Calu3 (cell line): ENCODE results near the gene IL20. TPM values are rescaled to one million over a fixed set of nuclear protein-coding genes. Genes with fewer than 3 reads are reported as not detected.

Experiments
- BruUV-seq: library from RNA; stranded (reverse); fragments of 400-500 nt; replicated peaks from 2 replicates; lab custom pipeline; 2021; lab: Mats Ljungman, UMichigan
- CTCF ChIA-PET: fragments of 300-600 bp; sonication (Branson Sonifier 250); formaldehyde crosslinking; loops from one replicate; lab custom pipeline; 2022; ENCODE audit warnings: antibody characterized with exemption; lab: Charles Lee
- DNase-seq: peaks from one replicate; pipeline ENCODE4 v3.0.0; 2022
- H3K27ac Mint-ChIP-seq: one replicate; pipeline ENCODE4 v1.8.0; 2022; ENCODE audit warnings: mixed read lengths; ENCODE audit not compliant: unreplicated experiment
- H3K27me3 Mint-ChIP-seq: one replicate; pipeline ENCODE4 v1.8.0; 2022; ENCODE audit warnings: mixed read lengths; ENCODE audit not compliant: unreplicated experiment
- H3K36me3 Mint-ChIP-seq: one replicate; pipeline ENCODE4 v1.8.0; 2022; ENCODE audit warnings: mild to moderate bottlenecking, moderate library complexity, mixed read lengths; ENCODE audit not compliant: insufficient read depth, unreplicated experiment
- H3K4me1 Mint-ChIP-seq: one replicate; pipeline ENCODE4 v1.8.0; 2022; ENCODE audit warnings: mild to moderate bottlenecking, low read depth, mixed read lengths; ENCODE audit not compliant: unreplicated experiment
- H3K4me3 Mint-ChIP-seq: one replicate; pipeline ENCODE4 v1.8.0; 2022; ENCODE audit warnings: mild to moderate bottlenecking, low read depth, moderate library complexity, mixed read lengths; ENCODE audit not compliant: unreplicated experiment
- H3K9me3 Mint-ChIP-seq: one replicate; pipeline ENCODE4 v1.8.0; 2022; ENCODE audit warnings: low read depth, mixed read lengths; ENCODE audit not compliant: unreplicated experiment
- CTCF ChIP-seq: fragments of 200-600 bp; IDR thresholded peaks from one replicate; pipeline ENCODE4 v1.8.0; 2022; ENCODE audit warnings: antibody characterized with exemption; ENCODE audit not compliant: unreplicated experiment
- intact Hi-C: fragments of 100-400 bp; cut with micrococcal nuclease; formaldehyde crosslinking; loops from one replicate; pipeline ENCODE4 v1.10.0; 2022; ENCODE audit not compliant: unreplicated experiment
- total RNA-seq: library from RNA; stranded (reverse); gene quantifications from 2 replicates; pipeline ENCODE4 v1.2.3, GENCODE V29; 2022

Gene IL20
- total RNA-seq, 1 experiment from 2014 or later, result not detected

- Mint-ChIP-seq H3K4me3 (no peak overlapping the region), H3K27ac (no peak overlapping the region), H3K4me1 (no peaks in the 10 kb centered on the region), H3K9me3 (no peaks in the 10 kb centered on the region), H3K27me3 (peaks cover 97% of the 10 kb centered on the region), H3K36me3 (no peaks in the 10 kb centered on the region)
- intact Hi-C loops, result no loop called here
- TF ChIP-seq CTCF, result no peak
- no peak for DNase-seq
- CTCF ChIA-PET, result no interaction called here
- BruUV-seq, result no TSS peak
Observed at GRCh38 chr1:206833106-206833680, 32.2 kb upstream of the IL20 start.

- H3K4me3 Mint-ChIP-seq, result no peak overlapping the region
- DNase-seq, result no peak
- BruUV-seq, result no TSS peak
- H3K9me3 Mint-ChIP-seq, result no peaks in the 10 kb centered on the region
- CTCF ChIA-PET, result no interaction called here
- TF ChIP-seq CTCF, result no peak
- no peaks in the 10 kb centered on the region for H3K36me3 Mint-ChIP-seq
- H3K27ac Mint-ChIP-seq, result no peak overlapping the region
- intact Hi-C loops, result no loop called here
- no peaks in the 10 kb centered on the region for H3K4me1 Mint-ChIP-seq
- peaks cover 97% of the 10 kb centered on the region for H3K27me3 Mint-ChIP-seq
Observed at GRCh38 chr1:206833801-206834200, 31.6 kb upstream of the IL20 start.

GRCh38 chr1:206834217-206834616, 31.2 kb upstream of the IL20 start:
- H3K27ac Mint-ChIP-seq, result no peak overlapping the region
- H3K36me3 Mint-ChIP-seq, result no peaks in the 10 kb centered on the region
- intact Hi-C loops, result no loop called here
- H3K9me3 Mint-ChIP-seq, result no peaks in the 10 kb centered on the region
- H3K4me1 Mint-ChIP-seq, result no peaks in the 10 kb centered on the region
- no peak overlapping the region for H3K4me3 Mint-ChIP-seq
- no peak for DNase-seq
- CTCF ChIA-PET, result interaction anchor here (0.7 kb wide), 1 partner anchor 149 kb away, joined by 3 read pairs; no protein-coding TSS in a partner anchor
- TF ChIP-seq CTCF, result no peak
- H3K27me3 Mint-ChIP-seq, result peaks cover 97% of the 10 kb centered on the region
- BruUV-seq, result no TSS peak

GRCh38 chr1:206834711-206835110, 30.7 kb upstream of the IL20 start:
- Mint-ChIP-seq H3K36me3 (no peaks in the 10 kb centered on the region), H3K9me3 (no peaks in the 10 kb centered on the region), H3K4me1 (no peaks in the 10 kb centered on the region), H3K27ac (no peak overlapping the region), H3K4me3 (no peak overlapping the region), H3K27me3 (peaks cover 97% of the 10 kb centered on the region)
- TF ChIP-seq CTCF, result no peak
- BruUV-seq, result no TSS peak
- intact Hi-C loops, result no loop called here
- CTCF ChIA-PET, result interaction anchor here (0.7 kb wide), 1 partner anchor 149 kb away, joined by 3 read pairs; no protein-coding TSS in a partner anchor
- no peak for DNase-seq
